OCI-LY7 (cell line): ENCODE results near the gene SECISBP2. TPM values are rescaled to one million over a fixed set of nuclear protein-coding genes. Genes with fewer than 3 reads are reported as not detected.

Experiments
- BruUV-seq: library from RNA; stranded (reverse); fragments of 400-500 nt; replicated peaks from 2 replicates; lab custom pipeline; 2021; lab: Mats Ljungman, UMichigan
- CTCF ChIA-PET: fragments of 300-600 bp; sonication (Branson Sonifier 250); formaldehyde crosslinking; loops from one replicate; lab custom pipeline; 2022; ENCODE audit warnings: antibody characterized with exemption; ENCODE audit not compliant: unreplicated experiment; lab: Charles Lee
- POLR2A ChIA-PET: fragments of 300-600 bp; sonication (Branson Sonifier 250); formaldehyde crosslinking; loops from one replicate; lab custom pipeline; 2022; ENCODE audit warnings: antibody characterized with exemption; lab: Charles Lee
- DNase-seq: peaks from one replicate; pipeline ENCODE4 v3.0.0-alpha.2; 2015; ENCODE audit warnings: low spot score
- H2AFZ ChIP-seq: fragments of 200-600 bp; sonication (generic), shearing (Covaris generic); 2 replicates; pipeline ENCODE4 v1.6.1; 2014; ENCODE audit warnings: mild to moderate bottlenecking, antibody characterized with exemption, low read length, moderate library complexity
- H3K27ac ChIP-seq: fragments of 200-600 bp; sonication (generic); 2 replicates; pipeline ENCODE4 v1.5.1; 2014; ENCODE audit warnings: mixed run types, low read depth, mild to moderate bottlenecking, moderate library complexity, low read length, inconsistent platforms; ENCODE audit not compliant: poor library complexity, severe bottlenecking
- H3K36me3 ChIP-seq: fragments of 200-600 bp; sonication (generic); 2 replicates; pipeline ENCODE4 v1.6.1; 2014; ENCODE audit warnings: mild to moderate bottlenecking, antibody characterized with exemption, low read length, moderate library complexity, mixed read lengths; ENCODE audit not compliant: insufficient read depth
- H3K4me1 ChIP-seq: fragments of 200-600 bp; sonication (generic); 2 replicates; pipeline ENCODE4 v1.5.1; 2014; ENCODE audit warnings: mild to moderate bottlenecking, low read length; ENCODE audit not compliant: insufficient read depth, poor library complexity, severe bottlenecking
- H3K4me2 ChIP-seq: fragments of 200-600 bp; sonication (generic); 2 replicates; pipeline ENCODE4 v1.6.1; 2014; ENCODE audit warnings: mild to moderate bottlenecking, low read length
- H3K4me3 ChIP-seq: fragments of 200-600 bp; sonication (generic); 2 replicates; pipeline ENCODE4 v1.5.1; 2014; ENCODE audit warnings: mild to moderate bottlenecking, low read depth, low read length; ENCODE audit not compliant: poor library complexity, severe bottlenecking
- H3K79me2 ChIP-seq: fragments of 200-600 bp; sonication (generic); 2 replicates; pipeline ENCODE4 v1.6.1; 2016; ENCODE audit warnings: low read depth, mild to moderate bottlenecking, low read length, moderate library complexity, mixed read lengths; ENCODE audit not compliant: insufficient read depth
- H3K9me2 ChIP-seq: fragments of 200-600 bp; sonication (generic); 2 replicates; pipeline ENCODE4 v1.6.1; 2016; ENCODE audit warnings: mild to moderate bottlenecking, low read length, mixed read lengths; ENCODE audit not compliant: insufficient read depth
- H3K9me3 ChIP-seq: fragments of 200-600 bp; sonication (generic); 2 replicates; pipeline ENCODE4 v1.6.1; 2014; ENCODE audit warnings: mild to moderate bottlenecking, mixed run types, low read length, mixed read lengths
- H4K20me1 ChIP-seq: fragments of 200-600 bp; sonication (generic); 2 replicates; pipeline ENCODE4 v1.6.1; 2014; ENCODE audit warnings: mild to moderate bottlenecking, antibody characterized with exemption, low read length, moderate library complexity, mixed read lengths; ENCODE audit not compliant: insufficient read depth
- EZH2phosphoT487 ChIP-seq: fragments of 200-600 bp; sonication (generic); IDR thresholded peaks from 2 replicates; pipeline ENCODE4 v1.6.1; 2018; ENCODE audit warnings: low read depth, borderline replicate concordance, mild to moderate bottlenecking, mixed run types, antibody characterized with exemption, low read length, moderate library complexity, mixed read lengths
- intact Hi-C: fragments of 100-400 bp; cut with micrococcal nuclease; formaldehyde crosslinking; loops from one replicate; pipeline ENCODE4 v1.10.0; 2022; ENCODE audit not compliant: unreplicated experiment
- total RNA-seq, 2 experiments: library from RNA; depleted of rRNA in 1 of 2; stranded (reverse); fragments of >200 nt in 1 of 2; shearing (Covaris generic) in 1 of 2; gene quantifications; 2 replicates each; pipeline ENCODE4 v1.2.3, GENCODE V29; 2014 to 2022
- TF ChIP-seq, protein P1 (sequence below): fragments of 200-600 bp; sonication (generic); conservative IDR thresholded peaks from 2 replicates; pipeline ENCODE4 v1.5.1; 2014; ENCODE audit warnings: mild to moderate bottlenecking, antibody characterized with exemption, low read length, moderate library complexity, mixed read lengths

SECISBP2 gene
- total RNA-seq, 2 experiments from 2014 or later = 77.6 to 85.5 TPM

DNA sequence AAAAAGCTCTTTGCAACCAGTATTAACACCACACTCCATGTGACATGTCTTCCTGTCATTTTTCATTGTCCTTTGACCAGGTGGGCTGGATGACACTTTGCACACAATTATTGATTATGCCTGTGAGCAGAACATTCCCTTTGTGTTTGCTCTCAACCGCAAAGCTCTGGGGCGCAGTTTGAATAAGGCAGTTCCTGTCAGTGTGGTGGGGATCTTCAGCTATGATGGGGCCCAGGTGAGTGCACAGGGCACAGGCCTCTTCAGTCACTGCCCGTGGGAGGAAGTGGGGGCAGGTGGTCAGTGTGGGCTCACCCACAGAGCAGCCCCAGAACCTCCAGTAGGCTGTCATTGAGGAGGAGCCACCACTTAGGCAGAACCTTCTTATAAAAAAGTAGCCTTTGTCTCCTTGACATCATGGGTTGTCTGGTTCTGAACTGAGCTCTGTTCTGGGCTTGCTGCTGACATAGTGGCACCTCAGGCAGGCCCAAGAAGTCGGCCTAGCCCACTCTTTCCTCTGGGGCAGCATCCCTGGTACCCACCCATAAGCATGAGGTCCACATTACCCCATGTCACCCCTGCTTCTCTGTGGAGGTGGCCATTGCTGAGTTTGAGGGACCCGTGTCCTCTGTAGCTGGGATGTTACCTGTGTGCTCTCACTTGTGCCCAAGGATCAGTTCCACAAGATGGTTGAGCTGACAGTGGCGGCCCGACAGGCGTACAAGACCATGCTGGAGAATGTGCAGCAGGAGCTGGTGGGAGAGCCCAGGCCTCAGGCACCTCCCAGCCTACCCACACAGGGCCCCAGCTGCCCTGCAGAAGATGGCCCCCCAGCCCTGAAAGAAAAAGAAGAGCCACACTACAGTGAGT is 39.3 kb downstream of the SECISBP2 start:
- DNase-seq = no peak
- CTCF ChIA-PET = no interaction called here
- intact Hi-C loops = no loop called here

GRCh38 chr9:89358376-89358916 is 40.1 kb downstream of the SECISBP2 start:
- H3K9me3 ChIP-seq = no peaks in the 10 kb centered on the region
- no peaks in the 10 kb centered on the region for H3K9me2 ChIP-seq
- DNase-seq = no peak
- ChIA-PET CTCF (no interaction called here), POLR2A (no interaction called here)
- H2AFZ ChIP-seq = no peak overlapping the region
- no peaks in the 10 kb centered on the region for H4K20me1 ChIP-seq
- H3K36me3 ChIP-seq = peaks cover 95% of the 10 kb centered on the region
- H3K4me2 ChIP-seq = no peak overlapping the region
- H3K4me1 ChIP-seq = no peaks in the 10 kb centered on the region
- H3K27ac ChIP-seq = no peak overlapping the region
- no peak overlapping the region for H3K4me3 ChIP-seq
- intact Hi-C loops = no loop called here
- no peaks in the 10 kb centered on the region for H3K79me2 ChIP-seq
- no TSS peak for BruUV-seq
- no peak for TF ChIP-seq EZH2phosphoT487
- TF ChIP-seq, protein P1, sequence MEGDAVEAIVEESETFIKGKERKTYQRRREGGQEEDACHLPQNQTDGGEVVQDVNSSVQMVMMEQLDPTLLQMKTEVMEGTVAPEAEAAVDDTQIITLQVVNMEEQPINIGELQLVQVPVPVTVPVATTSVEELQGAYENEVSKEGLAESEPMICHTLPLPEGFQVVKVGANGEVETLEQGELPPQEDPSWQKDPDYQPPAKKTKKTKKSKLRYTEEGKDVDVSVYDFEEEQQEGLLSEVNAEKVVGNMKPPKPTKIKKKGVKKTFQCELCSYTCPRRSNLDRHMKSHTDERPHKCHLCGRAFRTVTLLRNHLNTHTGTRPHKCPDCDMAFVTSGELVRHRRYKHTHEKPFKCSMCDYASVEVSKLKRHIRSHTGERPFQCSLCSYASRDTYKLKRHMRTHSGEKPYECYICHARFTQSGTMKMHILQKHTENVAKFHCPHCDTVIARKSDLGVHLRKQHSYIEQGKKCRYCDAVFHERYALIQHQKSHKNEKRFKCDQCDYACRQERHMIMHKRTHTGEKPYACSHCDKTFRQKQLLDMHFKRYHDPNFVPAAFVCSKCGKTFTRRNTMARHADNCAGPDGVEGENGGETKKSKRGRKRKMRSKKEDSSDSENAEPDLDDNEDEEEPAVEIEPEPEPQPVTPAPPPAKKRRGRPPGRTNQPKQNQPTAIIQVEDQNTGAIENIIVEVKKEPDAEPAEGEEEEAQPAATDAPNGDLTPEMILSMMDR = no peak

More for the DNA sequence above, 39.3 kb downstream of the SECISBP2 start:
- Histone ChIP-seq H3K79me2 (no peaks in the 10 kb centered on the region), H2AFZ (no peak overlapping the region), H3K36me3 (peaks cover 100% of the 10 kb centered on the region), H3K4me1 (no peaks in the 10 kb centered on the region), H3K4me2 (no peak overlapping the region), H4K20me1 (no peaks in the 10 kb centered on the region), H3K9me2 (no peaks in the 10 kb centered on the region), H3K27ac (no peak overlapping the region), H3K4me3 (no peak overlapping the region), H3K9me3 (no peaks in the 10 kb centered on the region)
- TF ChIP-seq, protein P1 = no peak
- no peak for TF ChIP-seq EZH2phosphoT487
- POLR2A ChIA-PET = no interaction called here
- no TSS peak for BruUV-seq

DNA sequence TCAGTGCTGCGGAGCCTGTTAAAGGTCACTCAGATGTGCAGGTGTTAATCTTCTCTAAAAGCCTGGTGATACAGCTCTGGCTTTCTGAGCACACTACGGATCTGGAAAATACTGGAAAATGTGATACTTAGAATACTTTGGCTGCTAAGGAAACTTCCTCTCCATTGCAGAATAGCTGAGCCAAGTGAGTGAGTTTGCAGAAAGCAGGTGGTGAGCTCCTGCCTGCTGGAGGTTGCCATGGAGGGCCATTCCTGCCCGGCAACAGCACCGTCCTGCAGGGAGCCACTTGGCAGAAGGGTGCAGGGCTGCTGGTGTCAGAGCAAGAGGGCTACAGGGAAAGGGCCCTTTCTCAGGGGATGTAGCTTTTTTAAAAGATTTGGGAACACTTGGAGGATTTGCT is 40.7 kb downstream of the SECISBP2 start:
- Histone ChIP-seq H3K4me3 (no peak overlapping the region), H4K20me1 (no peaks in the 10 kb centered on the region), H3K9me2 (no peaks in the 10 kb centered on the region), H3K4me2 (no peak overlapping the region), H3K9me3 (no peaks in the 10 kb centered on the region), H3K4me1 (no peaks in the 10 kb centered on the region), H3K36me3 (peaks cover 89% of the 10 kb centered on the region), H3K27ac (no peak overlapping the region), H3K79me2 (no peaks in the 10 kb centered on the region), H2AFZ (no peak overlapping the region)
- CTCF ChIA-PET = no interaction called here
- BruUV-seq = TSS peak; percentile 77
- intact Hi-C loops = no loop called here
- POLR2A ChIA-PET = interaction anchor here (0.6 kb wide), 2 partner anchors 38 to 53 kb away, joined by 4 read pairs; no protein-coding TSS in a partner anchor
- no peak for TF ChIP-seq EZH2phosphoT487
- TF ChIP-seq, protein P1 = no peak
- DNase-seq = no peak
